Measurements from ENCODE around the gene PIP5K1A.
A peak's percentile ranks its signal among the peaks of the same experiment; 100 is the strongest.
"Not testable (repeated sequence)": the region's sequence is repeated elsewhere in the genome, so short reads cannot be mapped to it uniquely, and the experiment has no call there.

Gene PIP5K1A, protein sequence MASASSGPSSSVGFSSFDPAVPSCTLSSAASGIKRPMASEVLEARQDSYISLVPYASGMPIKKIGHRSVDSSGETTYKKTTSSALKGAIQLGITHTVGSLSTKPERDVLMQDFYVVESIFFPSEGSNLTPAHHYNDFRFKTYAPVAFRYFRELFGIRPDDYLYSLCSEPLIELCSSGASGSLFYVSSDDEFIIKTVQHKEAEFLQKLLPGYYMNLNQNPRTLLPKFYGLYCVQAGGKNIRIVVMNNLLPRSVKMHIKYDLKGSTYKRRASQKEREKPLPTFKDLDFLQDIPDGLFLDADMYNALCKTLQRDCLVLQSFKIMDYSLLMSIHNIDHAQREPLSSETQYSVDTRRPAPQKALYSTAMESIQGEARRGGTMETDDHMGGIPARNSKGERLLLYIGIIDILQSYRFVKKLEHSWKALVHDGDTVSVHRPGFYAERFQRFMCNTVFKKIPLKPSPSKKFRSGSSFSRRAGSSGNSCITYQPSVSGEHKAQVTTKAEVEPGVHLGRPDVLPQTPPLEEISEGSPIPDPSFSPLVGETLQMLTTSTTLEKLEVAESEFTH
- 39.3 to 82.3 reads per million in 2 donors for total RNA-seq

DNA sequence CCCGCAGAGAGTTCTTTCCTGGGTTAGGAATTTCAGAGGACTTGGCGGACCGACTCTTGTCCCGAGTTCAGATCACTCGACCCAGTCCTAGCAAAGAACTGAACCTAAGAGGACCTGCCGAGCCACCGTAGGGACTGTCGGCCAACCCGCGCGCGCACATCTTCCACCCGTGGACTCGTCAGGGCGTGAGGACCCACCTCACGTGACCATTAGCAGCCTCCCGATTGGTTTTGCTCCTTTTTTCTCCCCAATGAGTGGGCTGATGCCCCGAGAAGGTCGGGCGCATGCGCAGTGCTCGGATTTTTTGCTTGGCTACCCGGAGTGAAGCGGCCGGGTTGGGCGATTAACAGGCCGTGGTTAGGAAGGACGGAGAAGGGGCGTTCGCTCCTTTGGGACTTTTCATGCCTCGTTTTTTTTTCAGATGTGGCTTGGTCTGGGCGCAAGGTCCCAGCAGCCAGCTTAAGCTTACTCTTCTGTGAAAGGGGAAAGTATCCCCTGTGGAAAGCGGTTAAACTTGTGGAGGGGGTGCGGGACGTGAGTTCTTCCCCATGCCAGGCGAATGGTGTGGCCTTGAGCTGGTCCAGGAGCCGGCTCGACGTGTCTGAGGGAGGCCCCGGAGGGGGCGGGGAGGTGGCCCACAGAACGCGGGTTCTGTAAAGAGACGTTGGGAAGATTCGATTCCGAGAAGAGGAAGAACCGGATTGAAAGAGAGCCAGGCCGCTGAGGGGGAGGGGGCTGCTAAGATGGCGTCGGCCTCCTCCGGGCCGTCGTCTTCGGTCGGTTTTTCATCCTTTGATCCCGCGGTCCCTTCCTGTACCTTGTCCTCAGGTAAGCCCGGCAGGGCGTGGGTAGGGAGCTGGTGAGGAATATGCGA, at the start of gene PIP5K1A:
Gene PIP5K1A, plus strand, starts transcription at position 299 of the 874 bp plus-strand sequence. Its CDS starts 445 bp downstream, at position 744.
- peak; percentile 99 for DNase-seq

DNA sequence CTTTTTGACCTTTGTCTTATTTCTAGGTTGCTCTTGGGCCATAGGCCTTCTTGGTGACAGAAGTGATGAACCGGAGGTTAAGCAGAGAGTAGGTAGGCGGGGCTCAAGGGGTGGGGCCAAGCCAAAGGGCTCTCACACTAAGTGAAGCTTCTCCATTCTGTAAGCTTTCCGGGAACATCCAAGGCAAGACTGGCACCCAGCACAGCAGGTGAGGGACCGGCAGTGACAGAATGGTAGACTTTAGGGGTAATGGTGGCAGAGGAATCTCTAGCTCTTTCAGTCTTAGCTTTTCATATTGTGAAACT, 41.9 kb upstream of the PIP5K1A start, which contains the start of gene TNFAIP8L2:
Gene TNFAIP8L2, plus strand, starts transcription at position 135 of the 305 bp plus-strand sequence. CDS start 2,049 bp downstream, outside the sequence.
- DNase-seq, result peak; percentile 56

DNA sequence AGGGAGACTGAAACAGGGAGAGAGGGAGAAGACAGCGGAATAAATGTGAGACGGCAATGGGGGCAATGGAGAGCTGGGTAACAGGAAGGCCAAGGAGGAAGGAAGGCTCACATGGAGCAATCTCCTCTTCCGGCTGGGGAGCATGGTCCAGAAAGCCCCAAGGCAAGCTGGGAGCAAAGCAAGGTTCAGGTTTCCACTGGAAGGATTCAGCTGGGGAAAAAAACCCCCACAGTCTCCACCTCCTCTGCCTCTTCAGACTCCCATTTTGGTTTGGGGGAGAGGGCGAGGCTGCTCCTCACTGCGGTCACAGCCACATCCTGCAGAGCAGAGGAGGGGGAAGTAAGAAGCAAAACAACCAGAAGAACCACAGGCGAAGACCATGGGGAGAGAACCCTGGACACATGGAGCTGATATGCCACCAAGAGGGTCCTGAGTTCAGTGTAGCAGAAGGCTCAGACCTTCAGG, 41.3 kb upstream of the PIP5K1A start:
- DNase-seq, result peak; percentile 40

DNA sequence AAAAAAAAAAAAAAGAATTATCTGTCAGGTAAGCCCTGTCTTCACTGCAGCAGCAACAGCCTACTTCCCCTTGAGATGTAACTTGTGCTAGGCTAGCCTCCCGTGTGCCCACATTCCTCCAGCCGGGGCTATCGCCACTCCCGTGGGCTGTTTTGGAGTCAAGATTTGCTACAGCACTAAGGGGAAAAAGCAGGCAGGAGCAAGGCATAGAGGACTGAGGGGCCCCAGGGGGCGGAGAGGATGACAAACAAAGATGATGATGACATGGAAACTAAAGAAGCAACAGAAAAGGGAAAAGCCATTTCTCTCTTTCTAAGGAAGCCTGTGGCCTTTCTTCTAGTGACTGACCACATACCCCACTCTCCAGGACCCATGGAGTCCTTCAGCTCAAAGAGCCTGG, 40.0 kb upstream of the PIP5K1A start:
- DNase-seq, result no peak

DNA sequence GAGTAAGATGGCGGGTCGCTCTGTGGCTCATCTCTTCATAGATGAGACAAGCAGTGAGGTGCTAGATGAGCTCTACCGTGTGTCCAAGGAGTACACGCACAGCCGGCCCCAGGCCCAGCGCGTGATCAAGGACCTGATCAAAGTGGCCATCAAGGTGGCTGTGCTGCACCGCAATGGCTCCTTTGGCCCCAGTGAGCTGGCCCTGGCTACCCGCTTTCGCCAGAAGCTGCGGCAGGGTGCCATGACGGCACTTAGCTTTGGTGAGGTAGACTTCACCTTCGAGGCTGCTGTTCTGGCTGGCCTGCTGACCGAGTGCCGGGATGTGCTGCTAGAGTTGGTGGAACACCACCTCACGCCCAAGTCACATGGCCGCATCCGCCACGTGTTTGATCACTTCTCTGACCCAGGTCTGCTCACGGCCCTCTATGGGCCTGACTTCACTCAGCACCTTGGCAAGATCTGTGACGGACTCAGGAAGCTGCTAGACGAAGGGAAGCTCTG, 39.6 kb upstream of the PIP5K1A start:
- no peak for DNase-seq

DNA sequence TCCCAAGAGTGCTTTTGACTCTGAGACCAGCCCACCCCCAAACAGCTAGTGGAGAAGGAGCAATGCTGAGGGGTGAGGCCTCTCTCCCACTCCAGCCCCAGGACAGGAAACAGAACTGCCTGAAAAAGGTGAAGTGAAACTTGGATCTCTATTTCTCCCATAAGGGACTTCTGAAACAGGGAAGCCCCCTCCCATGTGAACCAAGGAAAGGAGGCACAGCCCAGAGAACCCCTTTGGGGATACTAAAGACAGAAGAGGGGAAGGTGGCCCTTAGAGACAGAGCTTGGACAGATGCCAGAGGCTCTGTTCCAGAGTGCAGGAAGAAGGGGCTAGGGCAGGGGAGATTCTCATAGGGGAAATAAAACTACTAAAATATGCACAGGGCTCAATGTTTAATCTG, 39.0 kb upstream of the PIP5K1A start:
- DNase-seq, result no peak

DNA sequence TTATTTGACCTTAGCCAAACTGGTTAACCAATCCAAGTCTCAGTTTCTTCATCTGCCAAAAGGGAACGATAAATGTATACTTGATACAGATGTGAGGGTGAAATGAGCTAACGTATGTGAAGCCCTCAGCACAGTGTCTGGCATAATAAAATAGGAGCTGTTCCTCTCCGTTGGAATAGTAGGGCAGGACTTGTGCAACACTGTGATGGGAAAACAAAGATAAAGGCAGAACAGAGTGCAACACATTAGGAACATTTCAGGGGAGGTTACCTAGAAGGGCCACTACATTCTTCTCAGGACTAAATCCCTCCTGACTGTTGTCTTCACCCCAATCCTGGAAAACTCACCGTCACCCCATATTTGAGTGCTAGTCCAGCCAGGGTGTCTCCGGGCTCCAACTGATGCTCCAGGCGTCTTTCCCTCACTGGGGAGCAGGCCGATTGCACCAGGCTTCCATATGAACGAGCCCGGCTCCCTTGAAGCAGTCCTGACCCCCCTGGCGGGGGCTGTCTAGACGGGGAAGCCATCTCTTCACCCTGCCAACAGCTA, 33.5 kb upstream of the PIP5K1A start:
- no peak for DNase-seq

DNA sequence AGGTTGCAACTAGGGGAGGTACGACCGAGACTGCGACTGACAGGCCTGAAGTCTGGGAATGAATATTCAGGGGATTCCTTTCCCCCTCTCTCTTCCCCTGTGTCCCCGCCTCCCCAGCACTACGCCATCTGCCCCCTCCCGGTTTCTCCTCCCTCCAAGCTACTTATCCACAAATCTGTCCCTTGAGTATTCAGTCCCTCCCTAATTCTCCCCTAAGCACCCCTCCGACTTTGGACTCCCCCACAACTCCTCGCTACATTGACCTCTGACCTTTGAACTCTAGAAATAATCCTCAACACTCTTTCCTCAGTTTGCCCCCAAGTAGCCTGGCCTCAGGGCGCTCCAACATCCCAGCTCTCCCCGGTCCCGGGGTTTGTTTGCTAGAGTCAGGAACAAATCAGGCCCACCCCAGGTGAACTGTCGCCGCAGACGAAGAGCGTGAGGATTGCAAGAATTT, 33.0 kb upstream of the PIP5K1A start:
- DNase-seq, result no peak

DNA sequence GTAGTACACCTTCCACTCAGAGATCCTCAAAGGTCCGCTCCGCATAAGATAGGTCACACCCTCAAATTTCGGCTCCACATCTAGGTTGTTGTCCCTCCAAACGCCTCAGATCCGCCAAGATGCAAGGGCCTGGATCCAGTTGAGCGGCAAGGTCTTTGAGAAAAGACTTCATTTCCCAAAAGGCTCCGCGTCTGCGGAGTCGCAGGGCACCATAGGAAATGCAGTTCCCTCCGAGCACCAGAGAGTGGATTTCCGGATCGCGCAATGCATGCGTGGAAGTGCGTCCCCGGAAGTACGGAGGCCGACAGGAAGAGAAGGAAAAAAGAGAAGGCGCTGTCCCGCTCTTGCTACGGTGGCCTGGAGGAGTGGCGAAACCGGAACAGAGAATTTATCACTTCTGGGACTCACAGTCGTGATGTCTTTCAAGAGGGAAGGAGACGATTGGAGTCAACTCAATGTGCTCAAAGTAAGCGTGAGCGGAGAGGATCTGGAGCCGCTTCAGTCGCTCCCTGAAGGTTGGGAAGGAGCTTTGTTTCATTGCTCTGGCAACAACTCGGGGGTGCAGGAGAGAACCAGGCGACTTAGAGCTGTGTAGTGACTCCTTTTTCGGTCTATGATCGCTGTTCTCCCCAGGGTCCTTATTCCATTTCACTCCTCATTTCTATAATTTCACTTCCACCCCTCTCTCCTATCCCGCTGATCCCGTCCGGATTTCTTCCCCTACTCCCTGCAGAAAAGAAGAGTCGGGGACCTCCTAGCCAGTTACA, 32.4 kb upstream of the PIP5K1A start, which contains the start of the genes LYSMD1 and SCNM1:
Gene LYSMD1, minus strand, starts transcription at position 165 of the 767 bp plus-strand sequence. CDS start 644 bp downstream, outside the sequence.
Gene SCNM1, plus strand, starts transcription at position 407 of the 767 bp plus-strand sequence. Its CDS starts 9 bp downstream, at position 416.
- DNase-seq, result peak; percentile 95

DNA sequence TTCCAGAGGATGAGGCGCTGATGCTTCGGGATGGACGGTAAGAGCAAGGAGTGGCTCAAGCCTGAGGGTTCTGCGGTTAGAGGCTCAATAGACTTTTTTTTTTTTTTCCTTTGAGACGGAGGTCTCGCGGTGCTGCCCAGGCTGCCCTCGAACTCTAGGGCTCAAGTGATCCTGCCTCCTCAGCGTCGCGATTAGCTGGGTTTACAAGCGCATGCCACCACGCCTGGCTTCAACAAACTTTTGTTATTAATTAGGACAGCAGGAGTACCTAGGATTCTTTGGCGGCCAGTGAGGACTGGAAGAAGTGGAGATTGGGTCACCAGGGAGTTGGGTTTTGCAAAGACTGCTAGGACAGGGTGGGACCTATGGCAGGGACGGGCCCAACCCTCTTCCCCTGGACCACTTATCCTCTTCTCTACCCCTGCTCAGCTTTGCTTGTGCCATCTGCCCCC, 31.8 kb upstream of the PIP5K1A start:
- no peak for DNase-seq

DNA sequence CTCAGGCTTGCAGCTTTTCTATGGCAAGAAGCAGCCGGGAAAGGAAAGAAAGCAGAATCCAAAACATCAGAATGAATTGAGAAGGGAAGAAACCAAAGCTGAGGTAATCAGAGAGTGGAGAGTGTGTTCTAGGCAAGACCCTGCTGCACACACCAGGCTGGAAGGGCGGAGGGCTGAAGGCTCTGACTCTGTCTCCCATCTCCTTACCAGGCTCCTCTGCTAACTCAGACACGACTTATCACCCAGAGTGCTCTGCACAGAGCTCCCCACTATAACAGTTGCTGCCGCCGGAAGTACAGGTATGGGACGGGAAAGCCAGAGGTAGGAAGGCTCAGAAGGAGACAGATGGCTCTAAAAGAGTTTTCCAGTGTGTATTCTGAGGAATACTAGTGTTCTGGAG, 31.2 kb upstream of the PIP5K1A start:
- no peak for DNase-seq

DNA sequence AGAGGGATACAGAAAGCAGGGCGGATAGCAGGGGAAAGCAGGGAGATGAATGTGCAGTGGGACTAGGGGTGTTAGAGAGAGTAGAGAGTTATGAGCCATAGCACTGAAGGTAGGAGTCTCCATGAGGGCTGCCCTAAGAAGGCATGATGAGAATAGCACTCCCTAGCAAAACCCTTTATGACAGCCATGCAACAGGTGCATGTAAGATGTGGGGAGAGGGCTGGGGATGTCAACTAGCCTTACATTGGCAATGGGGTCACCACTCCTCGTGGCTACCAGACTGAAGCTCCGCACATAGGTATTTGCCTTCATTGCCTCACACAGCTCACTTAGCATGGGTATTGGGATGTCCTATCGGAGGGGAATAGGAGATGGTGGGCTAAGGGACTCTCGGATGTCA, 27.2 kb upstream of the PIP5K1A start:
- no peak for DNase-seq

DNA sequence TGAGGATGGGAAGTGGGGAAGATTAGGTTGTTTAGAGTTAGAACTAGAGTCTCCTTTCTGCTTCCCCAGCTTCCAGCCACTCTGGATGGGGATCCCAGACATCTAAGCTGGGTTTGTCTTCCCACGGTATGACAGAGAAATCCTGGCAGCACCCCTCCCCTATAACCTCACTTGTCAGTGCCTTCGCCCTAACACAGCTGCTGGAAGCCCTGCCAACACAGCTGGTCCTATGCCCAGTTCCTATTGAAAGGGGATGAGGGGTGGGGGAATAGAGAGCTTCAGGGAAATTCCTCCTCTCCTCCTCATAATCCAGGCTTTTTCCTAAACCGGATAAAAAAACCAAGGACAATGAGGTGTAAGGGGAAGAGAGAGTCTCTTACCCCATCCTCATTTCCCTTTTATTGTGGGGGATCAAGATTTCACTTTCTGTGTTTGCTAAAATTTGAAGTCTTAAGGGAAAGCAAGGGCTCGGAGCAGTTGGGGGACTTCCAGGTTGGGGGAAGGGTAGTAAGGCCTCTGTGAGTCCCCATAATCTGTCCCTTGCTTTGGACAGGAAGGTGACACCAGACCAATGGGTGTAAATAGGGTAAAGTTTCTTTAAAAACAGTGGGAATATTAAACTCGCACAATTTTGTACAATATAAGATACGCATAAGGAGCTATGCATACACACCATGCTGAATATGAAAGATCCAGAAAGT, 23.2 kb upstream of the PIP5K1A start:
- no peak for DNase-seq

DNA sequence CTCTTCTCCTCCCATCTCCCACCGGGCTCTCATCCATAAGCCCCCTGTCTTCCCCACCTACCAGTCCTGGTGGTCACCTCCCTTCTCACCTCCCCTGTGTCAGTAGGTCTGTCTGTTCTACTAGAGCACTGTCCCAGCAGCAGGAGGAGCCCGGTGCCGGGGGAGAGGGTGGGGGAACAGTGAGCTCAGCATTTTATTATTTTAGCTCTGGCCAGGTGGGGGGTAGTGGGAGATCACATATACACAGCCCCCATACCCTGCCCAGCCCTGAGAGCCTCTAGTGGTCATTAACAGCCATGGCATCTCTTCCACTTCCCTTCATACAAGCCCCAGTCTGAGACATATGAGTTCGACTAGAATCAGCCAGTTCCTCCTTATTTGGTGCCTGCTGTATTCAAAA, 22.5 kb upstream of the PIP5K1A start, which contains the start of gene TMOD4:
Gene TMOD4, minus strand, starts transcription at position 119 of the 400 bp plus-strand sequence. CDS start 1,106 bp downstream, outside the sequence.
- no peak for DNase-seq

DNA sequence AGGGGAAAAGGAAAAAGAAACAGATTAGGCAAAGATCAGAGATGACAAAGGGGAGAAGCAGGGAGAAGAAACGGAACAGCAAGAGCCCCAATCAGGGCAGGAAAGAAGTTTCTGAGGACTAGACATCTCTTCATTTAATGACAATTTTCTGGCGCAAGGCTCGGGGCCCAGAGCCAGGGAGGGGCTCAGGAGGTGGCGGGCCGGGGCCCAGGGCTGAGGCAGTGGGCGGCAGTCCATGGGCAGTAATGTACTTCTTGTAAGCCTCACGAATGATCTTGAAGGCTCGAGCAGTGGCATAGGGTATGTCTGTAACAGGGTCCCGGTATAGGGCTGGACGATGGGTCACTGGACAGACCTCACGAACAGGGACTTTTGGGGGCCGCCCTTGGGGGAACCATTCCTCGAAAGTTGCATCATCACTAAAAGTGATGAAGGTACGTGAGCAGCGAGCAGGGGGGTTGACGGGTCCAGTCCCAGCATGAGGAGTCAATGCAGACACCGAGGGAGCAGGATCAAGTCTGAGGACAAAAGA, 21.8 kb upstream of the PIP5K1A start:
- DNase-seq, result no peak

DNA sequence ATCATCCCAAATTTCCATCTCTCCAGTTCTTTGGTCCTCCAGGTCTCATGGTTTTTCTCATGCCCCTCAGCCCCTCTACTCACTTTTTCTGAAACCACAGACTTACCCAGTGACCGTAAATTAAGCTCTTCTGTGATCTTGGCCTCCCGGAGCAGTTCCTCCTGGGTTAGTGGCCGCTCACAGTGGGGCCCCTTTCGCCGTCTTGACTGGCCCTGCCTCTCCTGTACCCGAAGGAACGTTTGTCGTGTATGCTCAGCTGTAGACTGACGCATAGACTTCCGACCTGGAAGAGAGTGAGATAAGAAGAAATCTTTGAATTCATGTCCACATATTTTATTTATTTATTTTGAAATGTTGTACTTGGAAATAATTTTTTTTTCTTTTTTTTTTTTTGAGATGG, 14.1 kb upstream of the PIP5K1A start:
- no peak for DNase-seq

DNA sequence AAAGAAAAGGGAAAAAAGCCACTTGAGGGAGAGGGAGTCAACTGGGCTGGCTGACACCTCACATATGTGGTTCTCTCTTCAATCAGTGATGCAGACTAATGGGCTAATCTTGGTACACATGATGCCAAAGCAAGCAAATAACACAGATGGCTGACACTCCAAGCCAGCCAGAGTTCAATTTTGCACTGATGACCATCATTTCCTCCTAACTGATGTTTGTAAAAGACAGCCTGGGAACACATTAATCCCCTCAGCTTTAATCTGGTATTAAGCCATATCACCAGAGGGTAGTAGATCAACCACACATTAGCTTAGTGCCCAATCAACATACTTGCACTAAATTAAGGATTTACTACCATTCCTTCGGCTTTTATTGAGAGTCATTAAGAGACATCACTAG, 11.1 kb upstream of the PIP5K1A start:
- DNase-seq, result no peak

DNA sequence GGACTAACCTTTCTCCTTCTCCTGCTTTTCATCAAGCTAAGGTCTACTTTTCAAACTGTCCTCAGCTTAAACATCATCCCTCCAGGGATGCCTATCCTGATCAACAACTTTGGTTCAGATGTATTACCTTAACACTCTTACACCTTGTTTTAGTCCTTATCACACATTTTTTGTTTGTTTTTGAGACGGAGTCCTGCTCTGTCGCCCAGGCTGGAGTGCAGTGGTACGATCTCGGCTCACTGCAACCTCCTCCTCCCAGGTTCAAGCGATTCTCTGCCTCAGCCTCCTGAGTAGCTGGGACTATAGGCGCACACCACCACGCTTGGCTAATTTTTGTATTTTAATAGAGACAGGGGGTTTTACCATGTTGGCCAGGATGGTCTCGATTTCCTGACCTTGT, 9.7 kb upstream of the PIP5K1A start:
- DNase-seq, result not testable (repeated sequence)

DNA sequence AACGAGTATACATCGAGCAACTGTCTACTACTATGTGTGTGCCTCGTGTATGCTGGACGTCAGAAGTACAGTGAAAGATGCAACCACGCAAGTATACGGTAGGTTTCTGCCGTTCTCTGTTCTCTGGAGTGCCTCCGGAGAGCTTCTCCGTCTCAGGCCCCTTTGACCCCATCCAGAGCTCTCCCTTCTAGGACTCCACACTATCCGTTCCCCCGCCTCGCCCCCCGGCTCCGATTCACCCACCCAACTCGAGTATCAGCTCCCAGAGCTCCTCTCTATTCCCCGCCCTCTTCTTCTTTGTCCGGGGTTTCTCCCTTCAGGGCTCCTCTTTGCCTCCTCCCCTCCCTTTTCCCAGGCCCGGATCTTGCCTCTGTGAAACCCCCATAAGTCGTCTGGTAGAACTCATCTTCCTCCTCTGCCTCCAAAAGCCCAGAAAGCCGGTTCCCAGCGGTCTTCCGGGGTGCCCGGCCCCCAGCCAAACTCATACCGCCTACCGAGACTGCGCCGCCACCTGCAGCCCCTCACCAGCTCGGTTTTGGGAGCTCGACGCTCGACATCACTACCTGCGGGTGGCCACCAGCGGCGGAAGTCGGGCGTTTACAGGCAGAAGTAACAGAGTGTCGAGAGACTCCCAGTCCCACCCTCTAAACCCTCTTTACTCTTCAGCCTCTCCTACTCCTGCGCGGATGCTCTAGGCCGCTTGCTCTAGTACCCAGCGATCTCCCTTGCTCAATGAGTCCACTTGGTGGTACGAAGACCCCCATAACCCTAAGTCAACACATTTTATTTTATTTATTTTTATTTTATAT, 8.5 kb upstream of the PIP5K1A start, which contains the start of gene VPS72:
Gene VPS72, minus strand, starts transcription at position 561 of the 809 bp plus-strand sequence. Its CDS starts 76 bp downstream, at position 485.
- peak; percentile 77 for DNase-seq
